Activated naive CD8-positive, alpha-beta T cell treated with anti-CD3 and anti-CD28 coated beads, Interleukin-2, amount 10 ng/mL, durations not matched to agents 7 days and 5 days (primary cell): ENCODE data around the gene PURB. TPM values are rescaled to one million over a fixed set of nuclear protein-coding genes. Genes with fewer than 3 reads are reported as not detected.

Experiments
- ATAC-seq: fragments of 150-1000 bp; cut with Tn5 transposase; one replicate; pipeline ENCODE4 v1.10.0; 2021; ENCODE audit warnings: low read depth, moderate library complexity
- POLR2A ChIA-PET: fragments of 350-600 bp; sonication (Branson Sonifier 250); formaldehyde crosslinking; loops from one replicate; lab custom pipeline; 2021; ENCODE audit warnings: antibody characterized with exemption; lab: Charles Lee
- DNase-seq: peaks from one replicate; pipeline ENCODE4 v3.0.0; 2021
- H3K27ac Mint-ChIP-seq: one replicate; pipeline ENCODE4 v1.8.0; 2022; ENCODE audit warnings: mild to moderate bottlenecking, mixed read lengths
- H3K27me3 Mint-ChIP-seq: one replicate; pipeline ENCODE4 v1.8.0; 2022; ENCODE audit warnings: mild to moderate bottlenecking, moderate library complexity, mixed read lengths
- H3K36me3 Mint-ChIP-seq: one replicate; pipeline ENCODE4 v1.8.0; 2021; ENCODE audit warnings: mild to moderate bottlenecking, mixed read lengths
- H3K4me1 Mint-ChIP-seq: one replicate; pipeline ENCODE4 v1.8.0; 2021; ENCODE audit warnings: mixed read lengths
- H3K4me3 Mint-ChIP-seq: one replicate; pipeline ENCODE4 v1.8.0; 2022; ENCODE audit warnings: mild to moderate bottlenecking, moderate library complexity, mixed read lengths
- H3K9me3 Mint-ChIP-seq: one replicate; pipeline ENCODE4 v1.8.0; 2021; ENCODE audit warnings: mixed read lengths
- total RNA-seq, 2 experiments: library from RNA; stranded (reverse); gene quantifications; one replicate each; pipeline ENCODE4 v1.2.3, GENCODE V29; 2021

PURB gene
- total RNA-seq, 2 experiments from 2014 or later = 34.8 to 35.6 TPM

- no peaks in the 10 kb centered on the region for H3K9me3 Mint-ChIP-seq
- H3K27ac Mint-ChIP-seq = no peak overlapping the region
- no peak for ATAC-seq
- no peak for DNase-seq
- no peaks in the 10 kb centered on the region for H3K27me3 Mint-ChIP-seq
- POLR2A ChIA-PET = interaction anchor here (0.5 to 2.2 kb wide), 2 partner anchors 11 to 25 kb away, joined by 3 to 6 read pairs; partner anchors contain the start of gene PURB
- peaks cover 14% of the 10 kb centered on the region for H3K4me1 Mint-ChIP-seq
- H3K36me3 Mint-ChIP-seq = peaks cover 2% of the 10 kb centered on the region
- no peak overlapping the region for H3K4me3 Mint-ChIP-seq
Observed at GRCh38 chr7:44909596-44910389, 24.5 kb upstream of the PURB start.

GRCh38 chr7:44906965-44907364 lies 21.6 kb upstream of the PURB start:
- H3K4me3 Mint-ChIP-seq = no peak overlapping the region
- H3K4me1 Mint-ChIP-seq = peaks cover 4% of the 10 kb centered on the region
- H3K27me3 Mint-ChIP-seq = no peaks in the 10 kb centered on the region
- DNase-seq (no peak), ATAC-seq (no peak)
- POLR2A ChIA-PET = interaction anchor here (1.5 kb wide), 2 partner anchors 12 to 21 kb away, joined by 4 to 5 read pairs; no protein-coding TSS in a partner anchor
- no peaks in the 10 kb centered on the region for H3K9me3 Mint-ChIP-seq
- no peak overlapping the region for H3K27ac Mint-ChIP-seq
- H3K36me3 Mint-ChIP-seq = peaks cover 2% of the 10 kb centered on the region

- Mint-ChIP-seq H3K4me1 (peaks cover 4% of the 10 kb centered on the region), H3K9me3 (no peaks in the 10 kb centered on the region), H3K4me3 (no peak overlapping the region), H3K27ac (no peak overlapping the region), H3K36me3 (peaks cover 2% of the 10 kb centered on the region), H3K27me3 (no peaks in the 10 kb centered on the region)
- ATAC-seq (no peak), DNase-seq (no peak)
- POLR2A ChIA-PET = interaction anchor here (0.6 to 1.2 kb wide), 7 partner anchors 8 to 23 kb away, joined by 3 to 4 read pairs (median 3); no protein-coding TSS in a partner anchor
Observed at GRCh38 chr7:44905002-44905635, 19.8 kb upstream of the PURB start.

GRCh38 chr7:44899443-44899842 lies 14.1 kb upstream of the PURB start:
- Mint-ChIP-seq H3K9me3 (no peaks in the 10 kb centered on the region), H3K27me3 (no peaks in the 10 kb centered on the region), H3K4me3 (no peak overlapping the region), H3K36me3 (peaks cover 2% of the 10 kb centered on the region), H3K27ac (no peak overlapping the region), H3K4me1 (peaks cover 13% of the 10 kb centered on the region)
- ATAC-seq (no peak), DNase-seq (no peak)
- POLR2A ChIA-PET = interaction anchor here (1.6 kb wide), 1 partner anchor 14 kb away, joined by 7 read pairs; the partner anchor contains the start of gene PURB

- POLR2A ChIA-PET = interaction anchor here (0.7 to 1.6 kb wide), 3 partner anchors 12 to 79 kb away, joined by 3 to 7 read pairs (median 3); partner anchors contain the start of gene PURB
- no peak for ATAC-seq
- Mint-ChIP-seq H3K36me3 (peaks cover 2% of the 10 kb centered on the region), H3K4me3 (no peak overlapping the region), H3K27me3 (no peaks in the 10 kb centered on the region), H3K4me1 (peaks cover 13% of the 10 kb centered on the region), H3K27ac (no peak overlapping the region), H3K9me3 (no peaks in the 10 kb centered on the region)
- no peak for DNase-seq
Observed at GRCh38 chr7:44898039-44898438, 12.7 kb upstream of the PURB start.

- H3K27ac Mint-ChIP-seq = peak overlapping the region; percentile 17
- ATAC-seq = no peak
- no peaks in the 10 kb centered on the region for H3K27me3 Mint-ChIP-seq
Observed at GRCh38 chr7:44897309-44897708, 12.0 kb upstream of the PURB start.

GRCh38 chr7:44894888-44895580 lies 9.7 kb upstream of the PURB start:
- DNase-seq (no peak), ATAC-seq (no peak)
- no peaks in the 10 kb centered on the region for H3K9me3 Mint-ChIP-seq
- H3K27me3 Mint-ChIP-seq = no peaks in the 10 kb centered on the region
- H3K36me3 Mint-ChIP-seq = peaks cover 7% of the 10 kb centered on the region
- peak overlapping the region; percentile 23 for H3K27ac Mint-ChIP-seq
- peaks cover 32% of the 10 kb centered on the region for H3K4me1 Mint-ChIP-seq
- no peak overlapping the region for H3K4me3 Mint-ChIP-seq
- POLR2A ChIA-PET = interaction anchor here (1.1 to 4.3 kb wide), 3 partner anchors 10 to 12 kb away, joined by 3 to 25 read pairs (median 4); partner anchors contain the start of gene PURB

More at GRCh38 chr7:44897309-44897708, 12.0 kb upstream of the PURB start:
- Mint-ChIP-seq H3K36me3 (peaks cover 4% of the 10 kb centered on the region), H3K4me3 (peak overlapping the region; percentile 15), H3K9me3 (no peaks in the 10 kb centered on the region), H3K4me1 (peaks cover 16% of the 10 kb centered on the region)
- POLR2A ChIA-PET = interaction anchor here (0.9 to 4.3 kb wide), 2 partner anchors 12 to 80 kb away, joined by 3 to 25 read pairs; partner anchors contain the start of gene PURB
- DNase-seq = no peak

- Mint-ChIP-seq H3K27ac (no peak overlapping the region), H3K36me3 (peaks cover 7% of the 10 kb centered on the region), H3K27me3 (no peaks in the 10 kb centered on the region), H3K4me3 (no peak overlapping the region), H3K4me1 (peaks cover 35% of the 10 kb centered on the region), H3K9me3 (no peaks in the 10 kb centered on the region)
- ATAC-seq (no peak), DNase-seq (no peak)
- POLR2A ChIA-PET = interaction anchor here (1.7 to 4.3 kb wide), 2 partner anchors 9 to 11 kb away, joined by 3 to 25 read pairs; partner anchors contain the start of gene PURB
Observed at GRCh38 chr7:44893710-44894234, 8.4 kb upstream of the PURB start.

- H3K9me3 Mint-ChIP-seq = no peaks in the 10 kb centered on the region
- no peaks in the 10 kb centered on the region for H3K27me3 Mint-ChIP-seq
- DNase-seq = no peak
- H3K27ac Mint-ChIP-seq = peak overlapping the region; percentile 98
- H3K4me3 Mint-ChIP-seq = peak overlapping the region; percentile 60
- peaks cover 6% of the 10 kb centered on the region for H3K36me3 Mint-ChIP-seq
- POLR2A ChIA-PET = interaction anchor here (0.6 to 2.5 kb wide), 6 partner anchors 10 to 310 kb away, joined by 3 to 14 read pairs (median 4); partner anchors contain the start of genes H2AZ2 and TMED4
- peaks cover 37% of the 10 kb centered on the region for H3K4me1 Mint-ChIP-seq
- peak; percentile 41 for ATAC-seq
Observed at GRCh38 chr7:44891791-44892190, 6.5 kb upstream of the PURB start.

- POLR2A ChIA-PET = interaction anchor here (0.8 to 2.5 kb wide), 5 partner anchors 14 to 309 kb away, joined by 3 to 14 read pairs (median 4); partner anchors contain the start of genes H2AZ2 and TMED4
- H3K4me3 Mint-ChIP-seq = peak overlapping the region; percentile 60
- peaks cover 41% of the 10 kb centered on the region for H3K4me1 Mint-ChIP-seq
- ATAC-seq (peak; percentile 91), DNase-seq (peak; percentile 47)
- no peaks in the 10 kb centered on the region for H3K9me3 Mint-ChIP-seq
- H3K36me3 Mint-ChIP-seq = peaks cover 6% of the 10 kb centered on the region
- H3K27ac Mint-ChIP-seq = peak overlapping the region; percentile 98
- no peaks in the 10 kb centered on the region for H3K27me3 Mint-ChIP-seq
Observed at GRCh38 chr7:44891372-44891771, 6.0 kb upstream of the PURB start.

- Mint-ChIP-seq H3K27ac (peak overlapping the region; percentile 46), H3K9me3 (no peaks in the 10 kb centered on the region), H3K4me3 (no peak overlapping the region), H3K4me1 (peaks cover 42% of the 10 kb centered on the region), H3K36me3 (peaks cover 10% of the 10 kb centered on the region), H3K27me3 (no peaks in the 10 kb centered on the region)
- DNase-seq (no peak), ATAC-seq (no peak)
- POLR2A ChIA-PET = interaction anchor here (5.6 kb wide), 1 partner anchor 31 kb away, joined by 54 read pairs; no protein-coding TSS in a partner anchor
Observed at GRCh38 chr7:44889086-44889781, 3.9 kb upstream of the PURB start.

GRCh38 chr7:44887293-44887692 lies 2.0 kb upstream of the PURB start:
- H3K9me3 Mint-ChIP-seq = no peaks in the 10 kb centered on the region
- peaks cover 19% of the 10 kb centered on the region for H3K36me3 Mint-ChIP-seq
- peaks cover 54% of the 10 kb centered on the region for H3K4me1 Mint-ChIP-seq
- POLR2A ChIA-PET = interaction anchor here (0.7 to 5.6 kb wide), 7 partner anchors 20 to 128 kb away, joined by 3 to 98 read pairs (median 6); partner anchors contain the start of gene H2AZ2
- ATAC-seq (no peak), DNase-seq (no peak)
- peak overlapping the region; percentile 89 for H3K4me3 Mint-ChIP-seq
- H3K27ac Mint-ChIP-seq = peak overlapping the region; percentile 97
- H3K27me3 Mint-ChIP-seq = no peaks in the 10 kb centered on the region
